Fibroblast of villous mesenchyme (primary cell): ENCODE measurements around the gene OR2B2. TPM values are rescaled to one million over a fixed set of nuclear protein-coding genes. Genes with fewer than 3 reads are reported as not detected.

Experiments used
- DNase-seq: peaks from one replicate; pipeline ENCODE4 v3.0.0-alpha.2; 2010; ENCODE audit warnings: low read depth
- H3K4me3 ChIP-seq: 2 replicates; pipeline ENCODE4 v1.5.1; 2011; ENCODE audit warnings: low read depth, mild to moderate bottlenecking, low read length
- small RNA-seq: library from RNA; depleted of rRNA; stranded (forward); fragments of <200 nt; gene quantifications from one replicate; pipeline ENCODE3, GENCODE V24; 2012
- total RNA-seq: library from RNA; depleted of rRNA; stranded (reverse); fragments of >200 nt; gene quantifications from 2 replicates; pipeline ENCODE4 v1.2.3, GENCODE V29; 2012
- TF ChIP-seq, protein P1 (sequence below): IDR thresholded peaks from 2 replicates; pipeline ENCODE4 v1.5.1; 2012; ENCODE audit warnings: low read depth, mild to moderate bottlenecking, low read length; ENCODE audit not compliant: insufficient read depth

OR2B2 gene
- total RNA-seq, 1 donor: not detected

DNA sequence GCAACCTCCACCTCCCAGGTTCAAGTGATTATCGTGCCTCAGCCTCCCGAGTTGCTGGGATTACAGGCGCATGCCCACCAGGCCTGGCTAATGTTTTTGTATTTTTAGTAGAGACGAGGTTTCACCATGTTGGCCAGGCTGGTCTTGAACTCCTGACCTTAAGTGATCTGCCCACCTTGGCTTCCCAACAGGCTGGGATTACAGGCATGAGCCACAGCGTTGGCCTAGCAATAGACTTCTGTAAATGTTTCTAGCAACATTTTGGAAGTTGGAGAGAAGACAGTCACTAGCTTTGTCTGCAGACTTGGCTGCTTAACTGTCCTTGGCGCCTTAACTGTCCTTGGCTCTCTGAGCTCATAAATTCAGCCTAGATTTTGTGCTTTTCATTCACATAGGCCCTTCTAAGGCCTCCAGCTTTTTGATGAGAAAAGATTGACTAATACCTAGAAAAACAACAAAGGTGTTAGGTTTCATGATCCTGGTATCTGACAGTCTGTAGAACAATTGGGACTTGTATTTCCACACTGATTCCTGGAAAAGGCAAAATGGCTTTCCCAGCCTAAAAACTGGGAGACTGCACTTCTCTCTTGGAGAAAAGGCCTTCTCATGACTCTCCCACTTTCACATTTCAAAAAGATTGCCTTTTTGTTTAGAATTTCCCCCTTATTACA is 49.7 kb downstream of the OR2B2 start:
- TF ChIP-seq, protein P1, sequence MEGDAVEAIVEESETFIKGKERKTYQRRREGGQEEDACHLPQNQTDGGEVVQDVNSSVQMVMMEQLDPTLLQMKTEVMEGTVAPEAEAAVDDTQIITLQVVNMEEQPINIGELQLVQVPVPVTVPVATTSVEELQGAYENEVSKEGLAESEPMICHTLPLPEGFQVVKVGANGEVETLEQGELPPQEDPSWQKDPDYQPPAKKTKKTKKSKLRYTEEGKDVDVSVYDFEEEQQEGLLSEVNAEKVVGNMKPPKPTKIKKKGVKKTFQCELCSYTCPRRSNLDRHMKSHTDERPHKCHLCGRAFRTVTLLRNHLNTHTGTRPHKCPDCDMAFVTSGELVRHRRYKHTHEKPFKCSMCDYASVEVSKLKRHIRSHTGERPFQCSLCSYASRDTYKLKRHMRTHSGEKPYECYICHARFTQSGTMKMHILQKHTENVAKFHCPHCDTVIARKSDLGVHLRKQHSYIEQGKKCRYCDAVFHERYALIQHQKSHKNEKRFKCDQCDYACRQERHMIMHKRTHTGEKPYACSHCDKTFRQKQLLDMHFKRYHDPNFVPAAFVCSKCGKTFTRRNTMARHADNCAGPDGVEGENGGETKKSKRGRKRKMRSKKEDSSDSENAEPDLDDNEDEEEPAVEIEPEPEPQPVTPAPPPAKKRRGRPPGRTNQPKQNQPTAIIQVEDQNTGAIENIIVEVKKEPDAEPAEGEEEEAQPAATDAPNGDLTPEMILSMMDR: no peak
- no peak overlapping the region for H3K4me3 ChIP-seq
- no peak for DNase-seq

GRCh38 chr6:27861861-27862260 is 50.3 kb downstream of the OR2B2 start:
- no peak overlapping the region for H3K4me3 ChIP-seq
- DNase-seq: no peak
- TF ChIP-seq, protein P1: no peak

GRCh38 chr6:27861276-27861840 is 50.8 kb downstream of the OR2B2 start:
- no peak for DNase-seq
- H3K4me3 ChIP-seq: no peak overlapping the region
- TF ChIP-seq, protein P1: no peak

Small RNA genes lying within 50 kb of the gene (small RNA-seq; reads per million reads assigned to genes)
- not detected for gene RNU7-26P

Other genes with a start within 250 kb of the OR2B2 start
- gene OR2B6, start 44.8 kb upstream of the OR2B2 start, total RNA-seq: not detected in 2 replicates
- 0.32 and 0.86 TPM in 2 replicates for gene ZNF165, start 168.2 kb upstream of the OR2B2 start, total RNA-seq
- gene ZSCAN16, start 212.2 kb upstream of the OR2B2 start, total RNA-seq: 2.2 and 3.2 TPM in 2 replicates
- 14.5 and 20.3 TPM in 2 replicates for gene ZKSCAN8, start 229.5 kb upstream of the OR2B2 start, total RNA-seq